HG03354 (cell line): Measurements from ENCODE around the gene ZEB1.
A peak's percentile ranks its signal among the peaks of the same experiment; 100 is the strongest.
"Not testable (repeated sequence)": the region's sequence is repeated elsewhere in the genome, so short reads cannot be mapped to it uniquely, and the experiment has no call there.

Experiments
- ATAC-seq: cut with Tn5 transposase; IDR thresholded peaks from one replicate; pipeline ENCODE4 v1.9.1; 2021; ENCODE audit warnings: mild to moderate bottlenecking; ENCODE audit not compliant: unreplicated experiment, poor library complexity, severe bottlenecking

ZEB1 gene

GRCh38 chr10:31362023-31362641 lies 43.1 kb downstream of the ZEB1 start:
- no peak for ATAC-seq

GRCh38 chr10:31363696-31364095 lies 44.7 kb downstream of the ZEB1 start:
- ATAC-seq: not testable (repeated sequence)

GRCh38 chr10:31364238-31364637 lies 45.2 kb downstream of the ZEB1 start:
- not testable (repeated sequence) for ATAC-seq

GRCh38 chr10:31366703-31367102 lies 47.7 kb downstream of the ZEB1 start:
- ATAC-seq: no peak

GRCh38 chr10:31368724-31369123 lies 49.7 kb downstream of the ZEB1 start:
- no peak for ATAC-seq

- ATAC-seq: no peak
These were observed 53.4 kb downstream of the ZEB1 start for GRCh38 chr10:31372439-31372838.

- ATAC-seq: no peak
These were observed 55.2 kb downstream of the ZEB1 start for GRCh38 chr10:31374146-31374696.

- ATAC-seq: no peak
These were observed 62.2 kb downstream of the ZEB1 start for GRCh38 chr10:31381171-31381570.

- no peak for ATAC-seq
These were observed 62.8 kb downstream of the ZEB1 start for GRCh38 chr10:31381766-31382316.

GRCh38 chr10:31383810-31384588 lies 65.0 kb downstream of the ZEB1 start:
- ATAC-seq: peak; percentile 97

GRCh38 chr10:31384589-31384949 lies 65.6 kb downstream of the ZEB1 start:
- peak; percentile 36 for ATAC-seq

- no peak for ATAC-seq
These were observed 71.8 kb downstream of the ZEB1 start for GRCh38 chr10:31390804-31391203.

GRCh38 chr10:31393844-31394243 lies 74.8 kb downstream of the ZEB1 start:
- ATAC-seq: no peak

GRCh38 chr10:31395695-31396094 lies 76.7 kb downstream of the ZEB1 start:
- ATAC-seq: no peak

GRCh38 chr10:31396376-31396775 lies 77.4 kb downstream of the ZEB1 start:
- no peak for ATAC-seq

- no peak for ATAC-seq
These were observed 78.8 kb downstream of the ZEB1 start for GRCh38 chr10:31397852-31398251.

- ATAC-seq: no peak
These were observed 80.2 kb downstream of the ZEB1 start for GRCh38 chr10:31399171-31399570.

- ATAC-seq: no peak
These were observed 80.6 kb downstream of the ZEB1 start for GRCh38 chr10:31399631-31400030.

- ATAC-seq: no peak
These were observed 82.3 kb downstream of the ZEB1 start for GRCh38 chr10:31401287-31401686.

- no peak for ATAC-seq
These were observed 85.6 kb downstream of the ZEB1 start for GRCh38 chr10:31404640-31405039.

- ATAC-seq: not testable (repeated sequence)
These were observed 86.8 kb downstream of the ZEB1 start for GRCh38 chr10:31405829-31406228.
